PFSK-1 (cell line): ENCODE measurements around the gene CCL3.

Experiments
- FOXP2 ChIP-seq: optimal IDR thresholded peaks from 2 replicates; pipeline ENCODE3; 2011; ENCODE audit warnings: borderline replicate concordance, control low read depth, inconsistent platforms; ENCODE audit not compliant: insufficient read depth; ENCODE audit errors: extremely low read length, extremely low read depth
- POLR2AphosphoS5 ChIP-seq: IDR thresholded peaks from 2 replicates; pipeline ENCODE4 v1.6.1; 2012; ENCODE audit warnings: low read depth, mild to moderate bottlenecking, control low read depth, low read length, moderate library complexity
- SIN3A ChIP-seq: IDR thresholded peaks from 2 replicates; pipeline ENCODE4 v1.6.1; 2012; ENCODE audit warnings: mild to moderate bottlenecking, low read length, moderate library complexity, borderline replicate concordance; ENCODE audit not compliant: insufficient read depth
- TAF1 ChIP-seq: IDR thresholded peaks from 2 replicates; pipeline ENCODE4 v1.6.1; 2012; ENCODE audit warnings: low read length, control low read depth, borderline replicate concordance; ENCODE audit not compliant: insufficient read depth
- TF ChIP-seq, protein P1 (sequence below), 2 experiments: IDR thresholded peaks; 2 replicates each; pipeline versions ENCODE4 v1.6.1 to v1.8.0; 2011 to 2012; ENCODE audit warnings: low read depth in 2 of 2, low read length in 2 of 2, control low read depth in 1 of 2, inconsistent platforms in 1 of 2, mild to moderate bottlenecking in 1 of 2, moderate library complexity in 1 of 2; ENCODE audit not compliant: insufficient read depth in 1 of 2

CCL3 gene

DNA sequence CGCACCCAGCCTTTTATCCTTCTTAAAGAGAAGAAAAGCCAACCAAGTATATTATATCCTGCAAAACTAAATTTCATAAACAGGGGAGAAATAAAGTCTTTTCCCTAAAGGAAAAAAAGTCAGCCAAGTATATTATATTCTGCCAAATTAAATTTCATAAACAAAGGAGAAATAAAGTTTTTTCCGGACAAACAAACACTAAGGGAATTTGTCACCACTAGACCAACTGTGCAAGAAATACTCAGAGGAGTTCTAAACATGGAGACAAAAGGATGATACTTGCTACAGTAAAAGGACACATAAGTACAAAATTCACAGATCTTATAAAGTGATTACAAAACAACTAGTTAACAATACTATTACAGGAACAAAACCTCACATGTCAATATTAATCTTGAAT, 40.3 kb downstream of the CCL3 start:
- TF ChIP-seq FOXP2 (no peak), SIN3A (no peak), TAF1 (no peak), POLR2AphosphoS5 (no peak)
- TF ChIP-seq, protein P1, sequence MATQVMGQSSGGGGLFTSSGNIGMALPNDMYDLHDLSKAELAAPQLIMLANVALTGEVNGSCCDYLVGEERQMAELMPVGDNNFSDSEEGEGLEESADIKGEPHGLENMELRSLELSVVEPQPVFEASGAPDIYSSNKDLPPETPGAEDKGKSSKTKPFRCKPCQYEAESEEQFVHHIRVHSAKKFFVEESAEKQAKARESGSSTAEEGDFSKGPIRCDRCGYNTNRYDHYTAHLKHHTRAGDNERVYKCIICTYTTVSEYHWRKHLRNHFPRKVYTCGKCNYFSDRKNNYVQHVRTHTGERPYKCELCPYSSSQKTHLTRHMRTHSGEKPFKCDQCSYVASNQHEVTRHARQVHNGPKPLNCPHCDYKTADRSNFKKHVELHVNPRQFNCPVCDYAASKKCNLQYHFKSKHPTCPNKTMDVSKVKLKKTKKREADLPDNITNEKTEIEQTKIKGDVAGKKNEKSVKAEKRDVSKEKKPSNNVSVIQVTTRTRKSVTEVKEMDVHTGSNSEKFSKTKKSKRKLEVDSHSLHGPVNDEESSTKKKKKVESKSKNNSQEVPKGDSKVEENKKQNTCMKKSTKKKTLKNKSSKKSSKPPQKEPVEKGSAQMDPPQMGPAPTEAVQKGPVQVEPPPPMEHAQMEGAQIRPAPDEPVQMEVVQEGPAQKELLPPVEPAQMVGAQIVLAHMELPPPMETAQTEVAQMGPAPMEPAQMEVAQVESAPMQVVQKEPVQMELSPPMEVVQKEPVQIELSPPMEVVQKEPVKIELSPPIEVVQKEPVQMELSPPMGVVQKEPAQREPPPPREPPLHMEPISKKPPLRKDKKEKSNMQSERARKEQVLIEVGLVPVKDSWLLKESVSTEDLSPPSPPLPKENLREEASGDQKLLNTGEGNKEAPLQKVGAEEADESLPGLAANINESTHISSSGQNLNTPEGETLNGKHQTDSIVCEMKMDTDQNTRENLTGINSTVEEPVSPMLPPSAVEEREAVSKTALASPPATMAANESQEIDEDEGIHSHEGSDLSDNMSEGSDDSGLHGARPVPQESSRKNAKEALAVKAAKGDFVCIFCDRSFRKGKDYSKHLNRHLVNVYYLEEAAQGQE (IDR thresholded peaks at IDR 0.05; ENCODE audit: insufficient read depth in 1 of 2, low read depth in 2 of 2, low read length in 2 of 2): no peak

DNA sequence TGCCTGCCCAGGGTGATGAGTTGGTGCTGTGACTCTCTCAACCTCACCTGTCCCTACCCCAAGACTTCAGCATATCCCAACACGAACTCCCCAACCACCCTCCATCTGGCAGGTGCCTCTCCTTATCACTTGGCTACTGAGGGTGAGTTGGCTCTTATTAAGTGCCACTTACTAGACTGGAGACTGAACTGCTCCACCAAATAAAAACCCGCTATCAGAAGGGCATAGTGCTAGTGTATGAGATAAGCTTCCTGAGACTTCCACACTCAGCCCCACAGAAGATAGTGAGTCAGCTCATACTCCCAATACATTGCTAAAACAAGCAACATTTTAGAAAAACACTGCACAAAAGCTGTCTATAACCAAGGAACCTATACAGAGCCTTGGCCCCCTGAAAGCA, 41.9 kb downstream of the CCL3 start:
- no peak for TF ChIP-seq TAF1
- TF ChIP-seq SIN3A: no peak
- TF ChIP-seq POLR2AphosphoS5: no peak
- TF ChIP-seq, protein P1 (IDR thresholded peaks at IDR 0.05; ENCODE audit: insufficient read depth in 1 of 2, low read depth in 2 of 2, low read length in 2 of 2): no peak
- no peak for TF ChIP-seq FOXP2
